Activated CD4-positive, alpha-beta memory T cell treated with anti-CD3 and anti-CD28 coated beads, Interleukin-2, amount 10 ng/mL, durations not matched to agents 7 days and 5 days (primary cell): Measurements from ENCODE around the gene RCN2. TPM values are rescaled to one million over a fixed set of nuclear protein-coding genes. Genes with fewer than 3 reads are reported as not detected.

Experiments
- CTCF ChIA-PET: fragments of 350-600 bp; sonication (Branson Sonifier 250); formaldehyde crosslinking; loops from one replicate; lab custom pipeline; 2021; ENCODE audit warnings: antibody characterized with exemption, inconsistent platforms; lab: Charles Lee
- POLR2A ChIA-PET: fragments of 350-600 bp; sonication (Branson Sonifier 250); formaldehyde crosslinking; loops from one replicate; lab custom pipeline; 2021; ENCODE audit warnings: antibody characterized with exemption; lab: Charles Lee
- DNase-seq: peaks from one replicate; pipeline ENCODE4 v3.0.0-alpha.2; 2020
- H3K27ac Mint-ChIP-seq: one replicate; pipeline ENCODE4 v1.8.0; 2021; ENCODE audit warnings: mild to moderate bottlenecking, mixed read lengths
- H3K27me3 Mint-ChIP-seq: one replicate; pipeline ENCODE4 v1.8.0; 2021; ENCODE audit warnings: mixed read lengths
- H3K36me3 Mint-ChIP-seq: one replicate; pipeline ENCODE4 v1.8.0; 2021; ENCODE audit warnings: low read depth, mixed read lengths
- H3K4me1 Mint-ChIP-seq: one replicate; pipeline ENCODE4 v1.8.0; 2021; ENCODE audit warnings: mixed read lengths
- H3K4me3 Mint-ChIP-seq: one replicate; pipeline ENCODE4 v1.8.0; 2021; ENCODE audit warnings: mild to moderate bottlenecking, mixed read lengths
- H3K9me3 Mint-ChIP-seq: one replicate; pipeline ENCODE4 v1.8.0; 2021; ENCODE audit warnings: mixed read lengths
- total RNA-seq, 2 experiments: library from RNA; stranded (reverse); gene quantifications; one replicate each; pipeline ENCODE4 v1.2.3, GENCODE V29; 2021

Gene RCN2
- total RNA-seq, 2 experiments from 2014 or later = 23.0 to 24.9 TPM

DNA sequence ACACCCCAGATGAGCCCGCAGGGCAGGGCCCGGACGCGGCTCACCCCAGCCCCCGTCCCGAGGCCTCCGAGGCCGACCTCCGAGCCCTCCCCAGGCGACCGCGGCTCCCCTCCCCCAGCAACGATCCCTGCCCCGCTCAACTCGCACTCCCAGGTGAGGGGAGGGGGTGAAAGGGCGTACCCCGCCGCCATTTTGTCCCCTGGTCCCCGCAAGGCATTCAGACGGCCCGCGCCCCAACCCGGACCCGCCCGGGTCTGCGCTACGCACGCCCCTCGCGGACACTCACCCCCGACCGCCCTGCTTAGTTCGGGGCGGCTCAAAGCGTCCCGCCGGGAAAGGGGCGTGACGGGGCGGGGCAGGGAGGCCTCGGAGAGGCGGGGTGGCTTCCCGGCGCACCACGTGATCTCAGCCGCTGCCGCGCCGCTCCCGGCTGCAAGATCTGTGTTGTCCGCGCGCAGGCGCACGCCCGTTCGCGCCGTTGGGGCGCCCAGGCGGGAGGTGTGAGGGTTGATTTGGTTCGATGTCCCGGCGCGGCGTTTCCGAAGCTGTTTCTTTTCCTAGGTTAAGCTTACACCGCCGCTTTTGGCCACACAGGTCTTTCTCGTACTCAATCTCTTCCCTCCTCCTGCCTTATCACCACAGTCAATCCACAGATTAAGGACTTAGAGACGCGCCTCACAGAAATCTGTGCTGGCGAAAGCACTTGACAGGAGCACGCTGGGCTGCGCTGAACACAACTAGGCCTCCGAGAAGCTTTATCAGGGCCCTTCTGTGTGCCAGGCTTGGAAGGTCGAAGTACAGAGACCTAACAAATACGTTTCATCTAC lies 26.3 kb upstream of the RCN2 start, which contains the start of gene SCAPER:
SCAPER (minus strand) TSS at position 328 of the 827 bp plus-strand sequence. CDS start 21,523 bp downstream, outside the sequence.
- Mint-ChIP-seq H3K27ac (peak within 1 kb of the TSS; percentile 75), H3K4me3 (peak within 1 kb of the TSS; percentile 86), H3K27me3 (peaks cover 2% of the 10 kb centered on the region), H3K9me3 (no peaks in the 10 kb centered on the region), H3K4me1 (peaks cover 34% of the 10 kb centered on the region), H3K36me3 (no peaks in the 10 kb centered on the region)
- POLR2A ChIA-PET = interaction anchor here (0.8 to 1.1 kb wide), 4 partner anchors 26 to 560 kb away, joined by 3 to 5 read pairs (median 4); partner anchors contain the start of genes PSTPIP1 and RCN2
- CTCF ChIA-PET = interaction anchor here (0.6 kb wide), 1 partner anchor 94 kb away, joined by 3 read pairs; no protein-coding TSS in a partner anchor
- peak; percentile 92 for DNase-seq

DNA sequence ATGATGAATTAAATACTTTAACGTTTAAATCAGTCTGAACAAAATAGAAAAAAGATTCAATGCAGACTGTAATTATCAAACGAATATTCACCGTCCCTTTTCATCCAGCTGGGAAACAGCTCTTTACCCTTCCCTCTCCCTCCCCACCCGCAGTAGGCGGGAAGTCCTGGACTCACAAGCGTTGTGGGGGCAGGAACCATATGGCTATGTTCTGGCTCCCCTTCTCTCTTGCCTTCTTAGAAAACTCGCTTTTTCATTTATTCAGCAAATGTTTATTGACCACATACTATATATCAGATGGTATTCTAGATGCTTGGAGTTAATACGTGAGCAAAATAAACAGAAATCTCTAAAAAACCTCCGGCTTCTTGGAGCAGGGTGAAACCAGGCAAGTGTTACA lies 25.7 kb upstream of the RCN2 start:
- H3K4me3 Mint-ChIP-seq = peak overlapping the region; percentile 86
- POLR2A ChIA-PET = interaction anchor here (0.8 to 1.1 kb wide), 4 partner anchors 25 to 561 kb away, joined by 3 to 5 read pairs (median 4); partner anchors contain the start of genes PSTPIP1 and RCN2
- no peak for DNase-seq

GRCh38 chr15:76912430-76912829 lies 19.1 kb upstream of the RCN2 start:
- ChIA-PET POLR2A (no interaction called here), CTCF (no interaction called here)

More for the DNA sequence above, 25.7 kb upstream of the RCN2 start:
- Mint-ChIP-seq H3K9me3 (no peaks in the 10 kb centered on the region), H3K36me3 (no peaks in the 10 kb centered on the region), H3K27me3 (peaks cover 2% of the 10 kb centered on the region), H3K27ac (no peak overlapping the region), H3K4me1 (peaks cover 34% of the 10 kb centered on the region)
- CTCF ChIA-PET = interaction anchor here (0.6 kb wide), 1 partner anchor 93 kb away, joined by 3 read pairs; no protein-coding TSS in a partner anchor

DNA sequence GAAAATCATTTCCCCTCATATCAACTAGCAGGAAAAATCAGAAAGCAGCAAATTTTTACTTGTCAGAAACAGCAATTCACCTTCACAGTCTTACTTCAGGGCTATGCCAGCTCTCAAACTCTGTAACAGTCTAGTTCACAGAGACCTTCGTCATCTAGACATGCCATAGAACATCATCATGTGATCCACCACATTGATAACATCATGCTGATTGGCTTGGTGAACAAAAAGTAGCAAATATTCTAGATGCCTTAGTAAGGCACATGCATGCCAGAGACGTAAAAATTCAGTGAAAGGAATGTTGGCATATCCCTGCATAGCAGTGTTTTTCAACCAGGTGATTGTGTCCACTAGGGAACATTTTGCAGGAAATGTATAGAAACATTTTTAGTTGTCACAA lies 17.8 kb upstream of the RCN2 start:
- ChIA-PET CTCF (no interaction called here), POLR2A (no interaction called here)
- DNase-seq = no peak
- H3K4me1 Mint-ChIP-seq = peaks cover 5% of the 10 kb centered on the region
- H3K9me3 Mint-ChIP-seq = no peaks in the 10 kb centered on the region
- no peak overlapping the region for H3K4me3 Mint-ChIP-seq
- H3K36me3 Mint-ChIP-seq = no peaks in the 10 kb centered on the region
- peaks cover 5% of the 10 kb centered on the region for H3K27me3 Mint-ChIP-seq
- no peak overlapping the region for H3K27ac Mint-ChIP-seq

More at GRCh38 chr15:76912430-76912829, 19.1 kb upstream of the RCN2 start:
- Mint-ChIP-seq H3K36me3 (no peaks in the 10 kb centered on the region), H3K4me1 (peaks cover 5% of the 10 kb centered on the region), H3K27ac (no peak overlapping the region), H3K4me3 (no peak overlapping the region), H3K9me3 (no peaks in the 10 kb centered on the region), H3K27me3 (peaks cover 7% of the 10 kb centered on the region)
- no peak for DNase-seq

- Mint-ChIP-seq H3K36me3 (no peaks in the 10 kb centered on the region), H3K27ac (no peak overlapping the region), H3K9me3 (no peaks in the 10 kb centered on the region), H3K27me3 (peaks cover 18% of the 10 kb centered on the region), H3K4me3 (no peak overlapping the region), H3K4me1 (peaks cover 5% of the 10 kb centered on the region)
- ChIA-PET CTCF (no interaction called here), POLR2A (interaction anchor here (1.3 kb wide), 1 partner anchor 15 kb away, joined by 5 read pairs; the partner anchor contains the start of gene RCN2)
- no peak for DNase-seq
These were observed 15.2 kb upstream of the RCN2 start for GRCh38 chr15:76916369-76916768.

GRCh38 chr15:76928201-76928600 lies 3.3 kb upstream of the RCN2 start:
- H3K27ac Mint-ChIP-seq = no peak overlapping the region
- POLR2A ChIA-PET = no interaction called here
- peaks cover 17% of the 10 kb centered on the region for H3K4me1 Mint-ChIP-seq
- CTCF ChIA-PET = interaction anchor here (1.0 kb wide), 1 partner anchor 31 kb away, joined by 3 read pairs; no protein-coding TSS in a partner anchor
- H3K36me3 Mint-ChIP-seq = peaks cover 3% of the 10 kb centered on the region
- H3K9me3 Mint-ChIP-seq = no peaks in the 10 kb centered on the region
- peaks cover 13% of the 10 kb centered on the region for H3K27me3 Mint-ChIP-seq
- DNase-seq = no peak
- H3K4me3 Mint-ChIP-seq = no peak overlapping the region

DNA sequence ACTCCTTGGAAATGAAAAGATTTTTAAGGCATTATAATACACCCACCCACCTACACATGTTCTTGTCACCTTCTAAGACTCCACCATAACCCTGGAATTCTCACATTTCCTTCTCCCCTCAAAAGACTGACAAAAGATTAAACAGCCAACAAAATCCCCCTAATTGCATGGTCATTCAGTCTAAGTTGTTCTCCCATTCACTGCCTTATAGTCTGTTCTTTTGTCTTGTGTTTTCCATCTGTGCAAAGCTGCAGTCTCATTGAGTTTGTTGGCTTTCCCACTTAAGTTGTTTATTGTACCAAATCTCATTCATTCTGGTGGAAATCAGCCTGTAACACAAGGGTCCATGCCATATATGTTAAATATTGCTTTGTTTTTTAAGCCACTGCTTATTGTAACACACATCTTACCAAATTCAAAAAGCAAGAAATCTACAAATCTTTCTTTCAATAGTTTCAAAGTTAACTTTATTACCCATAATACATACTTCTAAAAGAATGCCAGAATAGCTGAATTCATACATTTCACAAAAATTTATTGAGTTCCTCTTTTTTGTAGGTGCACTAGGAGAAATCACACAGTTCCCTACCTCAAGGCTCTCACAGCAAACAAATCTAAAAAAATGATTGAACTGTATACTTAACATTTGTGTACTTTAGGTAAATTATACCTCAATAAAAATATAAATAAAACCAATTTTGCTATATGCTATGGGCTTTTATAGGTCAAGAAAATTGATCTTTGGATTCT lies 2.4 kb upstream of the RCN2 start:
- H3K36me3 Mint-ChIP-seq = peaks cover 10% of the 10 kb centered on the region
- H3K27me3 Mint-ChIP-seq = peaks cover 11% of the 10 kb centered on the region
- no peaks in the 10 kb centered on the region for H3K9me3 Mint-ChIP-seq
- H3K27ac Mint-ChIP-seq = no peak overlapping the region
- no peak for DNase-seq
- ChIA-PET CTCF (no interaction called here), POLR2A (no interaction called here)
- H3K4me1 Mint-ChIP-seq = peaks cover 24% of the 10 kb centered on the region
- H3K4me3 Mint-ChIP-seq = no peak overlapping the region

- H3K27ac Mint-ChIP-seq = peak overlapping the region; percentile 59
- H3K4me3 Mint-ChIP-seq = peak overlapping the region; percentile 82
- ChIA-PET POLR2A (interaction anchor here (1.0 to 2.1 kb wide), 13 partner anchors 9 to 230 kb away, joined by 3 to 12 read pairs (median 5); partner anchors contain the start of gene PSTPIP1), CTCF (interaction anchor here (1.3 to 1.4 kb wide), 2 partner anchors 11 to 28 kb away, joined by 4 to 7 read pairs; no protein-coding TSS in a partner anchor)
- DNase-seq = no peak
- H3K9me3 Mint-ChIP-seq = no peaks in the 10 kb centered on the region
- H3K36me3 Mint-ChIP-seq = peaks cover 19% of the 10 kb centered on the region
- H3K27me3 Mint-ChIP-seq = peaks cover 5% of the 10 kb centered on the region
- peaks cover 32% of the 10 kb centered on the region for H3K4me1 Mint-ChIP-seq
These were observed 635 bp upstream of the RCN2 start for GRCh38 chr15:76930831-76931396.

- Mint-ChIP-seq H3K4me1 (peaks cover 40% of the 10 kb centered on the region), H3K27ac (peak overlapping the region; percentile 68), H3K4me3 (peak overlapping the region; percentile 82), H3K27me3 (no peaks in the 10 kb centered on the region), H3K36me3 (peaks cover 29% of the 10 kb centered on the region), H3K9me3 (no peaks in the 10 kb centered on the region)
- no peak for DNase-seq
- ChIA-PET POLR2A (interaction anchor here (1.0 to 2.1 kb wide), 8 partner anchors 9 to 114 kb away, joined by 3 to 12 read pairs (median 4); partner anchors contain the start of gene PSTPIP1), CTCF (interaction anchor here (1.3 to 1.4 kb wide), 2 partner anchors 9 to 30 kb away, joined by 4 to 7 read pairs; no protein-coding TSS in a partner anchor)
These were observed 802 bp downstream of the RCN2 start for GRCh38 chr15:76932135-76932966.

DNA sequence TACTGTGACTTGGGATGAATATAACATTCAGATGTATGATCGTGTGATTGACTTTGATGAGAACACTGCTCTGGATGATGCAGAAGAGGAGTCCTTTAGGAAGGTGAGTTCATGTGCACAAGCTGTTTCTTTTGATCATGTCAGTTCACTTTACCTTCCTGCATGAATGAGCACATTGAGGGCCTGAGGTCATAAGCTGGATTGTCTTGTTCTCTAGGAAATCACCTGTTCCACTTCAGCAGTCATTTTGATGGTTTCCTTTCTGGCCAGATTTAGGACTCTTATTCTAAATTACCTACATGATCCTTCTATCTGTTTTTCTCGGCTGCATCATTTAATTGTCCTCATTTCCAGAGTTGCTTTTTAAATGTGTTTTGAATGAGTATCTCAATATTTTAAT lies 4.1 kb downstream of the RCN2 start:
- Mint-ChIP-seq H3K9me3 (no peaks in the 10 kb centered on the region), H3K27ac (no peak overlapping the region), H3K4me3 (no peak overlapping the region), H3K4me1 (peaks cover 48% of the 10 kb centered on the region), H3K36me3 (peaks cover 32% of the 10 kb centered on the region), H3K27me3 (no peaks in the 10 kb centered on the region)
- DNase-seq = no peak
- CTCF ChIA-PET = interaction anchor here (1.4 kb wide), 1 partner anchor 10 kb away, joined by 4 read pairs; no protein-coding TSS in a partner anchor
- POLR2A ChIA-PET = no interaction called here

DNA sequence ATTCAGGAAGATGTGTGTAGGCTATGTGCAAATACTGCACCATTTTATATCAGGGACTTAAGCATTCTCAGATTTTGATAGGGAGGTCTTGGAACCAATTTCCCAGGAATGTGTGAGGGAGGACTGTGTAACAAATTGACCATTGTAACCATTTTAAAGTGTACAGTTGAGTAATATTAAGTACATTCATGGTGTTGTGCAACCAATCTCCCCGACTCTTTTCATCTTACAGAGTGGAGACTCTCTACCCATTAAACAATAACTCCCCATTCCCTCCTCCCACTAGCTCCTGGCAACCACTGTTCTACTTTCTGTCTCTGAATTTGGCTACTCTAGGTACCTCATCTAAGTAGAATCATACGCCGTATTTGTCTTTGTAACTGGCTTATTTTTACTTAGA lies 5.1 kb downstream of the RCN2 start:
- Mint-ChIP-seq H3K27ac (no peak overlapping the region), H3K9me3 (no peaks in the 10 kb centered on the region), H3K4me1 (peaks cover 44% of the 10 kb centered on the region), H3K4me3 (no peak overlapping the region), H3K27me3 (no peaks in the 10 kb centered on the region), H3K36me3 (peaks cover 32% of the 10 kb centered on the region)
- DNase-seq = no peak
- ChIA-PET POLR2A (interaction anchor here (1.0 kb wide), 1 partner anchor 9 kb away, joined by 3 read pairs; no protein-coding TSS in a partner anchor), CTCF (interaction anchor here (1.9 kb wide), 1 partner anchor 37 kb away, joined by 5 read pairs; no protein-coding TSS in a partner anchor)
